Hematopoietic multipotent progenitor cell treated with erythropoietin and hydrocortisone succinate and interleukin-3 and kit ligand, for 8 days (in vitro differentiated cells): ENCODE results near the gene PCBP3.
"Not testable (repeated sequence)": the region's sequence is repeated elsewhere in the genome, so short reads cannot be mapped to it uniquely, and the experiment has no call there.

Experiments used
- DNase-seq: peaks from one replicate; pipeline ENCODE4 v3.0.0-alpha.2; 2015

PCBP3 gene

GRCh38 chr21:45636459-45636858 lies 7.1 kb upstream of the PCBP3 start:
- DNase-seq = no peak

GRCh38 chr21:45636951-45637646 lies 6.4 kb upstream of the PCBP3 start:
- DNase-seq = no peak

- DNase-seq = no peak
Observed at GRCh38 chr21:45637883-45638282, 5.6 kb upstream of the PCBP3 start.

GRCh38 chr21:45638707-45639106 lies 4.8 kb upstream of the PCBP3 start:
- DNase-seq = no peak

GRCh38 chr21:45639206-45640000 lies 4.1 kb upstream of the PCBP3 start:
- DNase-seq = no peak

GRCh38 chr21:45640001-45640887 lies 3.3 kb upstream of the PCBP3 start:
- DNase-seq = no peak

GRCh38 chr21:45640888-45641479 lies 2.5 kb upstream of the PCBP3 start:
- no peak for DNase-seq

- DNase-seq = no peak
Observed at GRCh38 chr21:45641480-45642035, 2.0 kb upstream of the PCBP3 start.

GRCh38 chr21:45642122-45642813 lies 1.3 kb upstream of the PCBP3 start:
- DNase-seq = no peak

- DNase-seq = no peak
Observed at GRCh38 chr21:45644041-45644906, 749 bp downstream of the PCBP3 start.

GRCh38 chr21:45651921-45652320 lies 8.4 kb downstream of the PCBP3 start:
- DNase-seq = no peak

GRCh38 chr21:45655124-45655523 lies 11.6 kb downstream of the PCBP3 start:
- DNase-seq = no peak

GRCh38 chr21:45656114-45656513 lies 12.6 kb downstream of the PCBP3 start:
- not testable (repeated sequence) for DNase-seq

GRCh38 chr21:45661913-45662622 lies 18.5 kb downstream of the PCBP3 start:
- not testable (repeated sequence) for DNase-seq

GRCh38 chr21:45662623-45663245 lies 19.2 kb downstream of the PCBP3 start:
- not testable (repeated sequence) for DNase-seq

GRCh38 chr21:45669382-45669781 lies 25.9 kb downstream of the PCBP3 start:
- DNase-seq = no peak

- DNase-seq = no peak
Observed at GRCh38 chr21:45670731-45671130, 27.2 kb downstream of the PCBP3 start.

- not testable (repeated sequence) for DNase-seq
Observed at GRCh38 chr21:45678790-45679189, 35.3 kb downstream of the PCBP3 start.

- no peak for DNase-seq
Observed at GRCh38 chr21:45680215-45680614, 36.7 kb downstream of the PCBP3 start.

GRCh38 chr21:45695086-45695485 lies 51.6 kb downstream of the PCBP3 start:
- no peak for DNase-seq
